IPS-NIHi7 (cell line): Measurements from ENCODE around the gene LACRT.
"Not testable (repeated sequence)": the region's sequence is repeated elsewhere in the genome, so short reads cannot be mapped to it uniquely, and the experiment has no call there.

Experiments
- DNase-seq: peaks from one replicate; pipeline ENCODE4 v3.0.0; 2012; ENCODE audit warnings: mixed read lengths; ENCODE audit errors: extremely low spot score

The LACRT gene

DNA sequence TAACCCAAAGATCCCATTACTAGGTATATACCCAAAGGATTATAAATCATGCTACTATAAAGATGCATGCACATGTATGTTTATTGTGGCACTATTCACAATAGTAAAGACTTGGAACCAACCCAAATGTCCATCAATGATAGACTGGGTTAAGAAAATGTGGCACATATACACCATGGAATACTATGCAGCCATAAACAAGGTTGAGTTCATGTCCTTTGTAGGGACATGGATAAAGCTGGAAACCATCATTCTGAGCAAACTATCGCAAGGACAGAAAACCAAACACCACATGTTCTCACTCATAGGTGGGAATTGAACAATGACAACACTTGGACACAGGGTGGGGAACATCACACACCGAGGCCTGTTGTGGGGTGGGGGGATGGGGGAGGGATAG lies 4.4 kb upstream of the LACRT start:
- not testable (repeated sequence) for DNase-seq

DNA sequence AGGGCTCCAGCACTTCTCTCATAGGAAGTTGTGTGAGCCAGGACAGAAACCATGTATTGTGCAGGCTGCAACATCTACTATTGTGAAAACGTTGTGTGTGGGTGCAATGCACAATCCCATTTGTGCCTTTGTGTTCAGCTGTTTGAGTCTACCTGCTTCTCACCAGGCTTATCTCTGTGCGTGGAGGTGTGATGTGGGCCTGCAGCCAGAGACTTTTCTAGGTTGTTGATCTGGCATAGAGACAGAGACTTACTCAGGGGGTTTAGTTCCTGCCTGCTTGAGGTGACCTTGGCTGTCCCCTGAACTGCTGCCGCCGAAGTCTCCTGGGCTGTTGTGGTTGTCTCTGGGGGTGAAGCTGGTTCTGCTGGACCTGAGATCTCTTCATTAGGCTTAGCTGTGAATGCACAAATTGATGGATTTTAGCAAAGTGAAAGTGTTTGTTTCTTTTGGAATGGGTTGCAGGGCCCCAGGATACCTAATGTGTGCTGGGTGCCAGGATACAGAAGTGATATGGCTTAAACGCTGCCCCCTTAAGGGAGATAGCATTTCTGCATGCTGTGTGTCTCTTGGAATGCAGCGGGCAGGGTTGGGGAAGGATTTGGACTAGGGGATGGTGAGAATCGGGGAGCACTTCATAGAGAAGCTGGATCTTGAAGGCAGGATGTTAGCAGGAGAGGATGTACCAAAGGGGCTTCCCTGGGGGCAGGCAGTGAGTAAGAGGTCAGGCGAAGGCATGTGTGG lies 2.5 kb downstream of the LACRT start:
- peak; percentile 75 for DNase-seq

DNA sequence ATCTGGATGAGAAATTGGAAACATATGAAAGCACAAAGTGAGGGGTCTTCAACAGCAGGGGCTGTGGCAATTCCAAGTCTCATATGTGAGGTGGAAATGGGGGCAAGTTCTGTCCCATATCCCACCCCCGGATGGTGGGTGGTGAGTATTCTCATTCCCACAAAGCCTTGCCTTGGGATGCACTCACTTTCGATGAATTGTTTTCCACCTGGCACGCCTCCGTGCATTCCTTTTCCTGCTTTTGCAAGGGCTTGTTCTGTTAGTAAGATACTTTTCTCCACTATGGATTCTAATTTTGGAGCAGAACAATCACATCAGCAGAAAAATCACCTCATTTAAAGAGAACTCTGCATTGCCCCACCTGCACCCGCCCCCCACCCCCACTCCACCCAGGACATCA lies 3.1 kb downstream of the LACRT start:
- no peak for DNase-seq

DNA sequence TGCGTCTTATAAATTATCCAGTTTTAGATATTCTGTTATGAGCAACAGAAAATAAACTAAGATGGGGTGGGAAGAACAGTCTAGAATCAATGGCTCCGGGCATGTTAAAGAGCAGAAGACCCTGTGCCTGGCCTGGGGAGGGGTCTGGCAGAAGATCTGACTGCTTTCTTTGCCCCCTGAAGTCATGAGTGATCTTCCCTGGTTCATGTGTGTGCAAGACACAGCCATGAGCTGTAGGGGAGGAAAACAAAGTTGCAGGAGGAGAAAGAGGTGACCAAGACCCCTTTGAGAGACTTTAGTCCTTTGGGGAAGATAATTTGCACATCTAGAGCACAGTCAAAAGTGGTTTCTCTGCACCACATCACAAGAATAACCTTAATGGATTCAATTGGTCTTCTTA lies 4.8 kb downstream of the LACRT start:
- DNase-seq, result no peak

DNA sequence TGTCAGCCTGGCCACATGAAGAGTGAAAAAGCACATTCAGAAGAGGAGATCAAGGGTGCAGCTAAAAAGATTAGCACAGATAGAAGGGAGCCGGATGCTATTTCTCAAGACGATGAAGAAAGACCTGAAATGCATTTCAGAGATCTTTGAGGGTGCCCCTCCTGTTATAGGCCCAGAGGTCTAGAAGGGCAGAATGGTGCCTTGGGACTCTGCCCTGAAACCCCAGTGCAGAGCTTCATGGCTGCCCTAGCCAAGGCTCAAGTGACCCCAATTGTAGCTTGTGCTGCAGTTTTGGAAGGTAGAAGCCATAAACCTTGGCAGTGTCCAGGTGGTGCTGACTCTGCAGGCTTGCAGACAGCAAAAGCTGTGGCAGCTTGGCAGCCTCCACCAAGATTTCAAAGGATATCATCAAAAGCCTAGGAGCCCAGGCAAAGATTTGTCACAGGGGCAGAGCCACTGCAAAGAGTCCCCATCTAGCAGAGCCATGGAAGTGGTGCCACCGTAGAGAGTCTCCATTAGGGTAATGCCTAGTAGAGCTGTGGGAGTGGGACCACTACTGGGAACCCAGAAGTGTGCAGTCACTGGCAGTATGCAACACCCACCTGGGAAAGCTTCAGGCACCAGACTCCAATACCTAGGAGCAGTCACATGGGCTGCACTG lies 6.4 kb downstream of the LACRT start:
- no peak for DNase-seq

DNA sequence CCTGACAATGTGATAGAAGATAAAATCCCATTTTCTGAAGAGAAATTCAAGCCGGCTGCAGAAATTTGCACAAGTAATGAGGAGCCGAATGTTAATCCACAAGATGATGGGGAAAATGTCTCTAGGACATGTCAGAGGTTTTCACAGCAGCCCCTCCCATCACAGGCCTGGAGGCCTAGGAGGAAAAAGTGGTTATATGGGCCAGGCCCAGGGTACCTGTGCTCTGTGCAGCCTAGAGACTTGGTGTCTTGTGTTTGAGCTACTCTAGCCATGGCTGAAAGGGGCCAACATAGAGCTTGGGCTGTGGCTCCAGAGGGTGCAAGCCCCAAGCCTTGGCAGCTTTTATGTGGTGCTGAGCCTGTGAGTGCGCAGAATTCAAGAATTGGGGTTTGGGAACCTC lies 7.4 kb downstream of the LACRT start:
- DNase-seq, result no peak

DNA sequence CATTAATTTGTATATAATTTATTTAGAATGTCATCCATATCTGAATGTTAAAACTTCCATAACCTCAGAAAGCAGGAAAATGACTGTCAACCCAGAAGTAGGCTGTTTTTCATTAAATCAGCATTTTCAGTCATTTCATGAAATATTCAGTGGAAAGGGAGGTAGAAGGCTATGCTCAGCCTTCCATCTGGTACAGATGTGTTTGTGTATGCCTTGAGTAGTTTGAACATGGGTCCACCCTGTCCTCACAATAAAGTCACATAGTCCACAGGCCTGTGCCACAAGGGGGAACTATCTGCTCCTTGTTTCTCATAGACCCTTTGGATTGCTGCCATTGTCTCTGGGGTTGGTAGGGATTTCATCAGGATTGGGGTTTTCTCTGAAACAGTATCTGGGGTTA lies 9.1 kb downstream of the LACRT start:
- DNase-seq, result no peak

DNA sequence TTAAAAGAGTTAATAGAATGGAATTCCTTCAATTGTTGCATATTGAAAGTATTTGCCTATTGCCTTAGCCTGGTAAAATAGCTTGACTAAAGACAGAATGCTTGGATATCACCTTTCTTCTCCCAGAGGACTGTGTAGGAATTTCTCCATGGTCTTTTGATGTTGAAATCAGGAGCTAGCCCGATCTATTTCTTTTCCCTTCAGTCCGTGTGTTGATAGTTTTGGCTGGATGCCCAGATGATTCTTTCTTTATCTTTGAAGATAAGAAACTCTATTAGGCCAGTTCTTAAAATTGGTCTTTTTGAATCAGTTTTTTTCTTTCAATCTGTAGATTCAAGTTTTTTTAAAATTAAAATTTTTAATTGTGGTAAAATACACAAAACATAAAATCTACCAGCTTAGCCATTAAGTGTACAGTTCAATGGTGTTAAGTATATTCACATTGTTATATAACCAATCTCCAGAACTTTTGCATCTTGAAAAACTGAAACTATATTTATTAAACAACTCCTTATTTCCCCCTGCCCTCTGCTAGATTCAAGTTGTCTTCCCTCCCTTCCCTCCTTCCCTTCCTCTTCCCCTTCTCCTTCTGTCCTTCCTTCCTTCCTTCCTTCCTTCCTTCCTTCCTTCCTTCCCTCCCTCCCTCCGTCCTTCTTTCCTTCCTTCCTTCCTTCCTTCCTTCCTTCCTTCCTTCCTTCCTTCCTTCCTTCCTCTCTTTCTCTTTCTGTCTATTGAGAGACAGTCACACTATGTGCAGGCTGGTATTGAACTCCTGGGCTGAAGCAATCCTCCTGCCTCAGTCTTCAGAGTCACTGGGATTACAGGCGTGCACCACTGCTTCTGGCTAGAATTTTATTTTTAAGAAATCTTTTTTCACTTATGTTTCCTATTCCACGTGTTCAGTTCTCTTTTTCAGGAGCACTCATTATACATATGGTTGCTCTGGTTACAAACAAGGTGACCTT lies 10.1 kb downstream of the LACRT start:
- no peak for DNase-seq

DNA sequence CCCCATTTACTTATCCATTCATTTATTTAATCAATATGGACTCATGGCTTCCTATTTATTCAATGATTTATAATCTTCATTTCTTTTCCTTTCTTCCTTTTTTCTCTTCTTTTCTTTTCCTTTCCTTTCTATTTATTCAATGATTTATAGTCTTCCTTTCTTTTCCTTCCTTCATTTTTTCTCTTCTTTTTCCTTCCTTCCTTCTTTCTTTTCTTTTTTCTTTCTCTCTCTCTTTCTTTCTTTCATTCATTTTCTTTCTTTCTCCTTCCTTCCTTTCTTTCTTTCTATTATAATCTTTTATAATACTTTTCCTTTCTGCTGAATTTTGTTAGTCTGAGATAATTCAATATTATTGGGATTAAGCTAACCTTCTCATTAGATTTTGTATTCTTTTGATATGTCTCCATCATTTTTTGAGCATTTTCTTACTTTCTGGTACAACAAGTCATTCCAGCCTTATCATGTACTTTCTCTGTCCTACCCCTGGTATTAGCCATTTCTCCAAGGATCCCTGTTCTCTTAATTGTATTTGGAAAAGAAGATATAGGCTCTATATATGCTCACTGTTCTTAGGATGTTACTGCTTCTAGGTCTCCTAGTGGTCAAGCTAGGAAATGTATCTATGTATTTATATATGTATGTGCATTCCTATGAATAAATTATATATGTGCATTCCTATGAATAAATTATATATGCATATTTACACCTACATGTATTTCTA lies 12.1 kb downstream of the LACRT start:
- DNase-seq, result no peak

DNA sequence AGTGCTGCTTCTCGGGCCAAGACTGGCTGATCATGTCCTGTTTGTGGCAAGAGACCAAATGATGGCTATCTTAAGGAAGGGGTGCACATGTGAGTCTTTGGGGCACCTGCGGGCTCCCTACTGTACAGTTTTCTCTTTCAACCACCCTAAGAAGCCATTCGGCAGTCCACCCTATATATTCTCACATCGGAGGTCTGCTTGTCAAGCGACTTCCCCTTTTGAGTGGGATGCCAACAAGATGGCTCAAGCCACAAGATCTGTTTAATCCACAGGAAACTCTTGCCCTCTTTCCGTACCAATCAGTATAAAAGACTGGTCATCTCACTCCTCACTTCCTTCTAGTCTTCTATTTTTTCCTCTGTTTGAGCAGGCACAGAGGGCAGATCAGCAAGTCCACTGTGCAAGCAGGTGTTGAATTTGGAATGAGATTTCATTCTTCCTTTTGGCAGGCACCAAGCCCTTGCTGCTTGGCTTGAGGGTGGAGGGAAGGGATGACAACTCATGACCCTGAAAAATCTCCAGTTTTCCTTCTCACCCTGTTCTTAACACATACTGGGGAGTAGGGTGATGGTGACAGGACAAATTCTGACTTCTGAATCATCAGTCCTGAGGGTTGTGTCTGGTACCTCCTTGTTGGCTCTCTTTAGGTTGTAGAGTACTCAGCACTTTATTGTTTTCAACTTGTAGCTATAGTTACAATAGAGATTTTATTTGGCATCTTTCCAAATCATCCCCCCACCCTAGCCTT lies 17.6 kb downstream of the LACRT start:
- no peak for DNase-seq

DNA sequence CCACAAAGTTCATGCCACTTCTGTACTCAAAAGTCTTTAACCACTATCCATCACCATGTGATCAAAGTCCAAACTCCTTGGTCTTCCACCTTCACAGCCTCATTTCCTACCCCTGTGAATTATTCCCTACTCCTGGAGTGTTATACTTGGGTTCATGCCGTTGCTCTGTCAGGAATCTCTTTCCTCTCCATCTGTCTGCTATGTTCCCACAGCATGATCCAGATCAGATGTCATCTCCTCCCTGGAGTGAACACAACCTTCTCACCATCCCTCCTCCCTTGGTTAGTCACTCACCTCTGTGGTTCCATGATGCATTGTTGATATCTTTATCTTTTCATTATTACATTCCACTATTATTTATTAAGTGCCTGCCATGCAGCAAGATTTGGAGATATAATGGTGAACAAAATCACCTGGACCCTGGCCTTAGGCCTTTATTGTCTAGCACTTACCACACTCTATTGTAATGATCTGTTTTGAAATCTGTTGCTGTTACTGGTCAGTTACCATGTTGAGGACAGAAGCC lies 22.4 kb downstream of the LACRT start:
- no peak for DNase-seq

DNA sequence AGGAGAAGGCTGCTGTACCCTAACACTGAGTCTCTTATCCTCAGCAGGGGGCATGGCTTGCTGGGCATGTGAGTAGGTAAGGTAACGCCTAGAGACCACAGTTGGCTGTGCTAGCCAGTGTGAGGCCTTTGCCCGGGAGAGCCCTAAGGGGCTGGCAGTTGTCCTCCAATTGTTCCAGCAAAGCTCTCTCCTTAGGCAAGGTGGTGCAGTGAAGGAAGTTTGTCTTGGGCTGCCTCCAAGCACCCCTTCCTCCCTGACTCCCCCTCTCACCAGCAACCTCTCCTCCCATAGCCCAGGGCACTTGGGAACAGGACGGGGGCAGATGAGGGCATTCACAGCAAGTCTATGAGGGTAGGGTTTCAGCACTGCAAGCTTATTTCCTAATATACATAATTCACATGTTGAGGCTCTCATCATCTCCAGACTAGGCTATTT lies 23.0 kb downstream of the LACRT start:
- no peak for DNase-seq

DNA sequence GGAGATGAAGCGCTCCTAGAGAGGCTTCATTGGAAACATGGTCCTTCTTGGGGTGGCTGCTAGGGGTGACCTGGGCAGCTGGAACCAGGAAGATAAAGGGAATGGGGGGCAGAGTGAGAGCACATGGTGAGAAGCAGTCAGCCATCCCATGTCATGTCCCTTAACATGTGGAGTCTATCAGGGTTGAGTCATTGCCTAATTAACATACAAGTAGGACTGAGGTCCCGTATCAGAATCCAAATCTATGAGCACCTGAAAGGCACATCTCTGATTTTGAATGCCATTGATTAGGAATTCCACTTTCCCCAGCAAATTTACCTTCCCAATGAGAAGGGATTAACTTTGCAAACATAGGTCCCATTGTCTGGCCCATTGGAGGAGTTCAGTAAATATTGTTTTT lies 25.9 kb downstream of the LACRT start:
- DNase-seq, result no peak

DNA sequence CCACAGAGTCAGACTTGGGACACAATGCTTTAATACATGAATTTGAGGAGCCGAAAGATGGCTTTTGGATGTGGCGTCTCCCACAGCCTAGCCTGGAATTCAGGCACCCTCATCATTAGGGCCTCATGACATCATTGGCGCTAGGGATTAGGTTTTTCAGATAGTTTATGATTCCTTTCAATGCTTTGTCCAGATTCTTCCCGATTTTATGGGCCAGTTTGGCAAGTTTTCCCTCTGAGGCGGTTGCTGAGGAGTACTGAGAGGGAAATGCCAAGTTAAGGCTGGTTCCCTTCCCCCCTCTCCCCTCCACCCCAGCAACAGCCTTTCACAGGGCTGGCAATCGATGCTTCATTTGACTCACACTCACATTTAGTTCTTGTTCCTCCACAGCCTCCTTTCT lies 26.5 kb downstream of the LACRT start:
- DNase-seq, result no peak

DNA sequence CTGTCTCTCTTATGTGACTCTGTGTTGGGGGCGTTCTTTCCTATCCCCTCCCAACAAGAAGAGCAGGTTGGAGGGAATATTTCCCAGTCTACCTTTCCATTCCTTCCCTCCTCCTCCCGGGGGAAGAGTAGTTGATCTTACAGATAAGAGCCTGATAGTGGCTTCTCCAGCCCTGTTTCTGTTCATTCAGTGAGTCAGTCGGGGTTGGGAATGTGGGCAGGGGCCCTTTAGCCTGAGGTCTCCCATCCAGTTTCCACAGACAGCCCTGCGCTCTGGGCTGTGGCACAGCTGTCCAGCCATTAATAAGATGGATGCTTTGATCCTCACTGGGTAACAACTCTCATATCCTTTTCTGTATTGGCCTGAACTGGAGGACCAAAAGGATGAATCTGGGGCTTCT lies 28.1 kb downstream of the LACRT start:
- DNase-seq, result no peak

DNA sequence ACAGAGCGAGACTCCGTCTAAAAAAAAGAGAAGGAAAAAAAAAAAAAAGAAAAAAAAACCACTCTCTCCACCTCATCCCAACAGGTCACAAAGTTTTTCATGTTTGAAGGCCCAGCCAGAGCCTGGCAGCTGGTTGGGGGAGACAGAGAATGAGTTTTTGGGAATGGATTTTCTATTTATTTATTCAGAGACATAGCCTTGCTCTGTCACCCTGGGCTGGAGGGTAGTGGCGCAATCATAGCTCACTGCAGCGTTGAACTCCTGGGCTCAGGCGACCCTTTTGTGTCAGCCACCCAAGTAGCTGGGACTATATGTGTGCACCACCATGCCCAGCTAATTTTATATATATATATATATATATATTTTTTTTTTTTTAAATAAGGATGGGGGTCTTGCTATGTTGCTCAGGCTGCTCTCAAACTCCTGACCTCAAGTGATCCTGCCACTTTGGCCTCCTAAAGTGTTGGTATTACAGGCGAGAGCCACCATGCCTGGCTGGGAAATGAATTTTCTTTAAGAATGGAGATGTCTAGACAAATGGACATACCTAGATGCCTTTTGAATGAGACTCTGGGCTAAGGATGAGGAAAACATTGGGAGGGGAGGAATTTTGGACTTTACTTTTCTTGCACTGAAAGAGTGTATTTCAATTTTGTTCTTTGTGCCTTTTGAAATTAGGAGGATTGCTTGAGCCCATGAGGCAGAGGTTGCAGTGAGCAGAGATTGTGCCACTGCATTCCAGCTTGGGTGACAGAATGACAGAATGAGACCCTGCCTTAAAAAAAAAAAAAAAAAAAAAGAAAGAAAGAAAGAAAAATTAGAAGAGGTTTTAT lies 29.3 kb downstream of the LACRT start:
- no peak for DNase-seq

DNA sequence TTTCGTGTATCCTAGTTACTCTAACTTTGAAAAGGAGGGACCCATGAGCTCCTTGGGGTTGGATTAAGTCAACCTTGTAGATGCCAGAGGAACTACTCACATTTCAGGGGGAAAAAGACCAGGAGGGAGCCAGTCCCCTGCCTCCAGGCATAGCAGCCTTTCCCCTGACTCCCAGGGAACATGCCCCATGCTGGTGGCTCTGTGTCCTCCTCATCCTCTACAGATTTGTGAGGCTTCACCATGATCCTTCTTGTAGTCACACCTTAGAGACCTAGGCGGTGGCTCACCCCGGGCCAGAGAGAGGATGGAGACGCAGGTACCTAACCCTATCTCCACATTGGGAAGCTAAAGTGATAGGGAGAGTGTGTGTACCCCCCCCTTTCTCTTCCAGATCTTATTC lies 30.3 kb downstream of the LACRT start:
- no peak for DNase-seq

DNA sequence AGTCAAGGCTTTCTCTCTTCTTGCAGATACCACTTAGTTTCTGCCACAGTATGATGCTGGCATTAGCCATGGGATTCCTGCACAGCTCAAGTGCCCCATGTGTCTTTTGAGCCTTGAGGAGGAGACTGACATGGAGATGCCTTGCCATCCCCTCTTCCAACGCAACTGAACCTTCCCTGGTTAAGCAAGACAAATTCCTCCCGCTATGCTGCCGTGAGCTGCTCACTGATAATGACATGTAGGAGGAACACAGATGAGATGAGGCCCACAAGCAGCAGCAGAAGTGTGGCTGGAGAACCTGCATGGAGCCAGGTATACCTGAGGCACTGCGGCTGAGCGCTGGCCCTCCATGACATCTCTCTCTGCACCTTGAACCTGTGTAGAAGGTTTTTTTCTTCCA lies 30.8 kb downstream of the LACRT start:
- DNase-seq, result no peak

DNA sequence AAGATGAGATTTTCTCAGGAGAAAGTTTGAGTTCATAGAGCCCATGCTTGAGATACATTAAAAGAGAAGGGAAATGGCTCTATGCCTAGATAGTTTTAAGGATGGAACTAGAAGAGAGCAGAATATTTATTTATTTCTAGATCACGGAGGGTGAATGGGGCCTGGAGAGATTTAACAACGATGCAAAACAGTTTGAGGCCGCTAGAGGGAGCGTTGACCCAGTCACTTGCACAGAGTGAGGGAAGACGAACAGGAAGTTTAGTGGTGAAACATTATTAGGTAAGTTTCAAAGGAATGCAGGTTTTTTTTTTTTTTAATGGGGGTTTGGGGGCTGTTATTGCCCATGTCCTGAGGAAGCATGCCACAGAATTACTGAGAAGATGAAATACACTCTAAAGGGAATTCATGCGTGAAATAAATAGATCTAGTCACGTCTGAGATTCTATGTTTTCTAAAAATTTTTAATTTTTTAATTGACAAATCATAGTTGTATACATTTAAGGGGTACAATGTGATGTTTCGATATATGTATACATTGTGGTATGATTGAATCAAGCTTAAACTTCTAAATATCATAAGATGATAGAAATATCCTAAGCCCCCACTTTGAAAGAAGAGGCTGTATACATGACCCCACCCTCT lies 31.4 kb downstream of the LACRT start:
- DNase-seq, result peak; percentile 76
